Measurements from ENCODE around the gene ABCB10.

DNA sequence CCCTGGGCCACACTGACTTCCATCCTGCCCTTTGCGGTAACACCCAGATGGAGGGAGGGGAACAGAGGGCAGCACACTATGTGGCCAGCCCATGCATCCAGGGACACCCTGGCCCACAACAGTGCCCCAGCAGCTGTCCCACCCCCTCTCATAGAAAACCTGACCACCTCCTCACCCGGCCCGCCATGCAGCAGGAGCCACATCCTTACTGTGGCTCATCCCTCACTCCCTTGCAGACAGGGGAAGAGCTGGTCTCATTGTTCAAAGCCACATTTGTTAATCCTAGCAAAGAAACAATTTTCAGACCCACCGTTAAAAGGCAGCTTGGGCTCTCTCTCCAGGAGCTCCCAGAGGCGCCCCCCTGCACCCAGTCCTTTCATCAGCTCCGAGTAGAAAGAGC, 27.2 kb downstream of the ABCB10 start:
- TF ChIP-seq, protein P1, sequence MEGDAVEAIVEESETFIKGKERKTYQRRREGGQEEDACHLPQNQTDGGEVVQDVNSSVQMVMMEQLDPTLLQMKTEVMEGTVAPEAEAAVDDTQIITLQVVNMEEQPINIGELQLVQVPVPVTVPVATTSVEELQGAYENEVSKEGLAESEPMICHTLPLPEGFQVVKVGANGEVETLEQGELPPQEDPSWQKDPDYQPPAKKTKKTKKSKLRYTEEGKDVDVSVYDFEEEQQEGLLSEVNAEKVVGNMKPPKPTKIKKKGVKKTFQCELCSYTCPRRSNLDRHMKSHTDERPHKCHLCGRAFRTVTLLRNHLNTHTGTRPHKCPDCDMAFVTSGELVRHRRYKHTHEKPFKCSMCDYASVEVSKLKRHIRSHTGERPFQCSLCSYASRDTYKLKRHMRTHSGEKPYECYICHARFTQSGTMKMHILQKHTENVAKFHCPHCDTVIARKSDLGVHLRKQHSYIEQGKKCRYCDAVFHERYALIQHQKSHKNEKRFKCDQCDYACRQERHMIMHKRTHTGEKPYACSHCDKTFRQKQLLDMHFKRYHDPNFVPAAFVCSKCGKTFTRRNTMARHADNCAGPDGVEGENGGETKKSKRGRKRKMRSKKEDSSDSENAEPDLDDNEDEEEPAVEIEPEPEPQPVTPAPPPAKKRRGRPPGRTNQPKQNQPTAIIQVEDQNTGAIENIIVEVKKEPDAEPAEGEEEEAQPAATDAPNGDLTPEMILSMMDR (conservative IDR thresholded peaks at IDR 0.05; ENCODE audit: low read depth in 2 of 2), result no peak
- TF ChIP-seq JUNB (IDR thresholded peaks at IDR 0.05; ENCODE audit: unreplicated experiment) (no peak), EZH2phosphoT487 (IDR thresholded peaks at IDR 0.05; ENCODE audit: unreplicated experiment) (no peak), POLR2AphosphoS5 (IDR thresholded peaks at IDR 0.05; ENCODE audit: low read depth) (no peak), CREB1 (CRISPR knock-in tag; IDR thresholded peaks at IDR 0.05; ENCODE audit: low read depth) (no peak), EZH2 (IDR thresholded peaks at IDR 0.05; ENCODE audit: low read depth, unreplicated experiment) (no peak), NANOG (IDR thresholded peaks at IDR 0.05; ENCODE audit: borderline replicate concordance) (no peak), ZNF331 (CRISPR knock-in tag; IDR thresholded peaks at IDR 0.05; ENCODE audit: low read depth) (no peak), ZNF114 (CRISPR knock-in tag; IDR thresholded peaks at IDR 0.05) (no peak)
- TF ChIP-seq, protein P2, sequence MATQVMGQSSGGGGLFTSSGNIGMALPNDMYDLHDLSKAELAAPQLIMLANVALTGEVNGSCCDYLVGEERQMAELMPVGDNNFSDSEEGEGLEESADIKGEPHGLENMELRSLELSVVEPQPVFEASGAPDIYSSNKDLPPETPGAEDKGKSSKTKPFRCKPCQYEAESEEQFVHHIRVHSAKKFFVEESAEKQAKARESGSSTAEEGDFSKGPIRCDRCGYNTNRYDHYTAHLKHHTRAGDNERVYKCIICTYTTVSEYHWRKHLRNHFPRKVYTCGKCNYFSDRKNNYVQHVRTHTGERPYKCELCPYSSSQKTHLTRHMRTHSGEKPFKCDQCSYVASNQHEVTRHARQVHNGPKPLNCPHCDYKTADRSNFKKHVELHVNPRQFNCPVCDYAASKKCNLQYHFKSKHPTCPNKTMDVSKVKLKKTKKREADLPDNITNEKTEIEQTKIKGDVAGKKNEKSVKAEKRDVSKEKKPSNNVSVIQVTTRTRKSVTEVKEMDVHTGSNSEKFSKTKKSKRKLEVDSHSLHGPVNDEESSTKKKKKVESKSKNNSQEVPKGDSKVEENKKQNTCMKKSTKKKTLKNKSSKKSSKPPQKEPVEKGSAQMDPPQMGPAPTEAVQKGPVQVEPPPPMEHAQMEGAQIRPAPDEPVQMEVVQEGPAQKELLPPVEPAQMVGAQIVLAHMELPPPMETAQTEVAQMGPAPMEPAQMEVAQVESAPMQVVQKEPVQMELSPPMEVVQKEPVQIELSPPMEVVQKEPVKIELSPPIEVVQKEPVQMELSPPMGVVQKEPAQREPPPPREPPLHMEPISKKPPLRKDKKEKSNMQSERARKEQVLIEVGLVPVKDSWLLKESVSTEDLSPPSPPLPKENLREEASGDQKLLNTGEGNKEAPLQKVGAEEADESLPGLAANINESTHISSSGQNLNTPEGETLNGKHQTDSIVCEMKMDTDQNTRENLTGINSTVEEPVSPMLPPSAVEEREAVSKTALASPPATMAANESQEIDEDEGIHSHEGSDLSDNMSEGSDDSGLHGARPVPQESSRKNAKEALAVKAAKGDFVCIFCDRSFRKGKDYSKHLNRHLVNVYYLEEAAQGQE (IDR thresholded peaks at IDR 0.05; ENCODE audit: unreplicated experiment), result no peak

Data from GM23338 (cell line).